Neural cell (in vitro differentiated cells): Measurements from ENCODE around the gene RILPL2.

ENCODE experiments used
- CTCF ChIP-seq: fragments of 450-650 bp; IDR thresholded peaks from 2 replicates; pipeline ENCODE4 v1.5.1; 2014; ENCODE audit warnings: antibody characterized with exemption, mild to moderate bottlenecking, moderate library complexity; ENCODE audit not compliant: poor library complexity, severe bottlenecking
- EP300 ChIP-seq: fragments of 450-650 bp; conservative IDR thresholded peaks from 2 replicates; pipeline ENCODE4 v1.6.1; 2014; ENCODE audit warnings: antibody characterized with exemption, mild to moderate bottlenecking, moderate library complexity; ENCODE audit not compliant: poor library complexity, severe bottlenecking
- EZH2 ChIP-seq: fragments of 200-600, 300-800 bp; shearing (Covaris generic), sonication (generic); IDR thresholded peaks from 2 replicates; pipeline ENCODE4 v1.6.1; 2014; ENCODE audit warnings: antibody characterized with exemption, low read length, borderline replicate concordance, mild to moderate bottlenecking; ENCODE audit not compliant: insufficient read depth, poor library complexity, severe bottlenecking
- POLR2AphosphoS5 ChIP-seq: IDR thresholded peaks from 2 replicates; pipeline ENCODE4 v1.6.1; 2012
- RAD21 ChIP-seq: fragments of 450-650 bp; conservative IDR thresholded peaks from 2 replicates; pipeline ENCODE4 v1.6.1; 2014; ENCODE audit warnings: antibody characterized with exemption, mild to moderate bottlenecking, moderate library complexity
- SMC3 ChIP-seq: fragments of 450-650 bp; conservative IDR thresholded peaks from 2 replicates; pipeline ENCODE4 v1.6.1; 2014; ENCODE audit warnings: antibody characterized with exemption, mild to moderate bottlenecking, moderate library complexity; ENCODE audit not compliant: poor library complexity

GRCh38 chr12:123393747-123394146 is 42.7 kb downstream of the RILPL2 start:
- TF ChIP-seq CTCF (no peak), POLR2AphosphoS5 (no peak), SMC3 (no peak), EP300 (no peak), RAD21 (no peak), EZH2 (no peak)
